ENCODE measurements around the gene CFAP74.

CFAP74 gene

DNA sequence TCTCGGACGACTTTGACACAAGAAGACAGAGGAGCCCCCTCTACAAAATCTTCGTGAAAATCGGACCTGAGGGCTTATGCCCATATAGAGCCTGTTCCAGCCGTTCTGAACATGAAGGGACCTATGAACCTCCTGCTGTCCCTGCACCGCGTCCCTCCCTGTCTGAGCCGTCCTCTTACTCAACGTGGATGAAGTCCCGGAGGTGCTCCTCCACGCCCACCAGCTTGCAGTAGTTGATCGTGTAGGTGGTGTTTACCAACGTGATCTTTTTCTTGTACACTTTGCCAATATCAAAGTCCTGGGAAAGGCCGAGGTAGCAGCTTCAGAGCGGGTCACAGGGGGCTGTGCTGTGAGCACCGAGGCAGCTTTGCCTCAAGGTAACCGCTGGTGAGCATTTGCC lies 40.0 kb downstream of the CFAP74 start:
- peaks cover 0 to 2% of the 10 kb centered on the region in 2 experiments for H3K4me1 ChIP-seq (ENCODE audit: control insufficient read depth in 1 of 2, insufficient read depth in 2 of 2, low read length in 2 of 2)

DNA sequence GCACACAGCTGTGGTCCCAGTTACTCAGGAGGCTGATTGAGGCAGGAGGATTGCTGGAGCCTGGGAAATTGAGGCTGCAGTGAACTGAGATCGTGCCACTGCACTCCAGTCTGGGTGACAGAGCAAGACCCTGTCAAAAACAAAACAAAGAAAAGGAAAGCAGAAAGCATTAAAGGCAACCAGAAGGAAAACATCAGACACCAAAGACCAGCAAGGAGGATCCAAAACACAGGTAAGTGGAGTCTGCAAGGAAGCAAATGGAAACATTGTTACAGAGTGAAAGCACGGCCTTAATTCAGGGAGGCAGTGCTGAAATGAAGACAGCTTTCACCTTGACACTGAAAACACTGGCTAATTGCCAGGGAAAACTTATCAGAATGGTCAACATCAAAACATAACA lies 40.8 kb downstream of the CFAP74 start:
- no peak overlapping the region for H3K14ac ChIP-seq (ENCODE audit: low read length)

More for the DNA sequence above, 40.0 kb downstream of the CFAP74 start:
- no peak overlapping the region for H3K4me2 ChIP-seq (ENCODE audit: low read length)
- no peak overlapping the region for H3K18ac ChIP-seq (ENCODE audit: low read length)
- H3K23ac ChIP-seq (ENCODE audit: low read length): no peak overlapping the region
- no peak overlapping the region for H2BK5ac ChIP-seq (ENCODE audit: low read depth, low read length, poor library complexity)
- no peak for DNase-seq
- H3K4me3 ChIP-seq (ENCODE audit: low read depth, low read length): no peak overlapping the region
- no peaks in the 10 kb centered on the region for H3K79me1 ChIP-seq (ENCODE audit: low read length)
- H4K12ac ChIP-seq (ENCODE audit: low read depth, low read length): no peak overlapping the region
- no peak overlapping the region for H2AK5ac ChIP-seq (ENCODE audit: low read length)
- H3K4ac ChIP-seq (ENCODE audit: low read depth, low read length): no peak overlapping the region
- no peak overlapping the region for H3K27ac ChIP-seq (ENCODE audit: low read depth, low read length)
- no peak overlapping the region for H2BK120ac ChIP-seq (ENCODE audit: insufficient read depth, low read length, poor library complexity)
- no CpG with 5 or more reads among the region's 17 CpGs for WGBS (ENCODE audit: extremely low coverage, insufficient coverage, insufficient read length)
- H3K36me3 ChIP-seq (ENCODE audit: control insufficient read depth in 1 of 2, insufficient read depth in 2 of 2, low read length in 2 of 2): no peaks in the 10 kb centered on the region
- H2BK12ac ChIP-seq (ENCODE audit: low read length): no peak overlapping the region
- no peak overlapping the region for H3K14ac ChIP-seq (ENCODE audit: low read length)
- no peaks in the 10 kb centered on the region for H3K79me2 ChIP-seq (ENCODE audit: control insufficient read depth, insufficient read depth, low read length, poor library complexity)
- H3K9ac ChIP-seq (ENCODE audit: low read length): no peak overlapping the region
- no peaks in the 10 kb centered on the region for H3K27me3 ChIP-seq (ENCODE audit: insufficient read depth, low read length)
- H4K8ac ChIP-seq (ENCODE audit: low read depth, low read length): no peak overlapping the region
- H3K9me3 ChIP-seq (ENCODE audit: insufficient read depth, low read depth, low read length): no peaks in the 10 kb centered on the region
- H4K91ac ChIP-seq (ENCODE audit: low read depth, low read length): no peak overlapping the region
- no peak overlapping the region for H2AFZ ChIP-seq (ENCODE audit: insufficient read depth, low read length, poor library complexity)

DNA sequence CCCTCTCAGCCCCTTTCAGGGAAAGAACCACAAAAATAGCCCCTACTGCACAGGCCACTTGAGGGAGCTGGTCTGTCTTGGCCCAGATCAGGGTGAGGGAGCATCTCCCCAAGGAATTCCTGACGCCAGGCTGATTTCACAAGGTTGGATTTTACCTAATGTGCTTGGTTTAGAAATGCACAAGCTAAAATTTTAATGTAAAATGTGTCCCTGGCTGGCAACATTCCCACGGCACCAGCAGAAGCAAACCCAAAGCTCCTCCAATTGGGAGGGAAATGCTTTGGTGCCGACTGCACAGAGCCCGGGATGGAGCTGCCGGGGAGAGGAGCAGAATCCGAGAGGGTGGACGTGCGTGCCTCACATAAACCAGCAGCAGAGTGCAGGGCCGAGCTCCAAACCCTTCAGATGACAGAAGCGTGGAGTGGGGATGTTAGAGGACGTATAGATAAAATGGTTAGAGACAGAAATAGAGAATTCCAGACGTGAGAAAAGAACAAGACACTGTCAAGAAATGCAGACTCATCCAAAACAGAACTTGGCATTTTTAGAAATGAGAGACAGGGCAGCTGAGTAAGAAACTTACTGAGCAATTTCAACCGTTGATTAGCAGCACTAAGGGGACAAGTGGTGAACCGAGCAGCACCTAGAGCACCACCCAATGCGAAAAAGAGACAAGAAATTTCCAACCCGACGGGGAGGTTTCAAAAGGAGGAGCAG lies 42.9 kb downstream of the CFAP74 start:
- no peak overlapping the region for H3K14ac ChIP-seq (ENCODE audit: low read length)
- H3K18ac ChIP-seq (ENCODE audit: low read length): no peak overlapping the region
- no peaks in the 10 kb centered on the region for H3K79me2 ChIP-seq (ENCODE audit: control insufficient read depth, insufficient read depth, low read length, poor library complexity)
- no peaks in the 10 kb centered on the region for H3K9me3 ChIP-seq (ENCODE audit: insufficient read depth, low read depth, low read length)
- H2BK120ac ChIP-seq (ENCODE audit: insufficient read depth, low read length, poor library complexity): no peak overlapping the region
- H3K4me1 ChIP-seq (ENCODE audit: control insufficient read depth in 1 of 2, insufficient read depth in 2 of 2, low read length in 2 of 2): peaks cover 0 to 2% of the 10 kb centered on the region in 2 experiments
- H2AK5ac ChIP-seq (ENCODE audit: low read length): no peak overlapping the region
- no peak overlapping the region for H2BK12ac ChIP-seq (ENCODE audit: low read length)
- no peak overlapping the region for H2AFZ ChIP-seq (ENCODE audit: insufficient read depth, low read length, poor library complexity)
- no peak overlapping the region for H4K91ac ChIP-seq (ENCODE audit: low read depth, low read length)
- H3K79me1 ChIP-seq (ENCODE audit: low read length): no peaks in the 10 kb centered on the region
- DNase-seq: peak in 1 of 2 donors; percentile 15
- H3K4me3 ChIP-seq (ENCODE audit: low read depth, low read length): no peak overlapping the region
- no peak overlapping the region for H3K9ac ChIP-seq (ENCODE audit: low read length)
- H3K27me3 ChIP-seq (ENCODE audit: insufficient read depth, low read length): no peaks in the 10 kb centered on the region
- no peak overlapping the region for H3K4me2 ChIP-seq (ENCODE audit: low read length)
- H3K23ac ChIP-seq (ENCODE audit: low read length): no peak overlapping the region
- WGBS (ENCODE audit: extremely low coverage, insufficient coverage, insufficient read length): no CpG with 5 or more reads among the region's 17 CpGs
- H3K4ac ChIP-seq (ENCODE audit: low read depth, low read length): no peak overlapping the region
- H3K36me3 ChIP-seq (ENCODE audit: control insufficient read depth in 1 of 2, insufficient read depth in 2 of 2, low read length in 2 of 2): no peaks in the 10 kb centered on the region
- no peak overlapping the region for H4K8ac ChIP-seq (ENCODE audit: low read depth, low read length)
- no peak overlapping the region for H2BK5ac ChIP-seq (ENCODE audit: low read depth, low read length, poor library complexity)
- H3K27ac ChIP-seq (ENCODE audit: low read depth, low read length): no peak overlapping the region
- H4K12ac ChIP-seq (ENCODE audit: low read depth, low read length): no peak overlapping the region

More for the DNA sequence above, 40.8 kb downstream of the CFAP74 start:
- Histone ChIP-seq H4K8ac (ENCODE audit: low read depth, low read length) (no peak overlapping the region), H3K4me2 (ENCODE audit: low read length) (no peak overlapping the region), H3K9me3 (ENCODE audit: insufficient read depth, low read depth, low read length) (no peaks in the 10 kb centered on the region), H4K91ac (ENCODE audit: low read depth, low read length) (no peak overlapping the region), H2BK5ac (ENCODE audit: low read depth, low read length, poor library complexity) (no peak overlapping the region), H3K23ac (ENCODE audit: low read length) (no peak overlapping the region), H3K9ac (ENCODE audit: low read length) (no peak overlapping the region), H3K4me1 (ENCODE audit: control insufficient read depth in 1 of 2, insufficient read depth in 2 of 2, low read length in 2 of 2) (peaks cover 0 to 2% of the 10 kb centered on the region in 2 experiments), H3K18ac (ENCODE audit: low read length) (no peak overlapping the region), H2AK5ac (ENCODE audit: low read length) (no peak overlapping the region), H3K27me3 (ENCODE audit: insufficient read depth, low read length) (no peaks in the 10 kb centered on the region), H2AFZ (ENCODE audit: insufficient read depth, low read length, poor library complexity) (no peak overlapping the region), H3K36me3 (ENCODE audit: control insufficient read depth in 1 of 2, insufficient read depth in 2 of 2, low read length in 2 of 2) (no peaks in the 10 kb centered on the region), H3K79me1 (ENCODE audit: low read length) (no peaks in the 10 kb centered on the region), H3K27ac (ENCODE audit: low read depth, low read length) (no peak overlapping the region), H3K4ac (ENCODE audit: low read depth, low read length) (no peak overlapping the region), H4K12ac (ENCODE audit: low read depth, low read length) (no peak overlapping the region), H2BK120ac (ENCODE audit: insufficient read depth, low read length, poor library complexity) (no peak overlapping the region), H2BK12ac (ENCODE audit: low read length) (no peak overlapping the region), H3K4me3 (ENCODE audit: low read depth, low read length) (no peak overlapping the region), H3K79me2 (ENCODE audit: control insufficient read depth, insufficient read depth, low read length, poor library complexity) (no peaks in the 10 kb centered on the region)
- no CpG with 5 or more reads among the region's 2 CpGs for WGBS (ENCODE audit: extremely low coverage, insufficient coverage, insufficient read length)
- DNase-seq: no peak

DNA sequence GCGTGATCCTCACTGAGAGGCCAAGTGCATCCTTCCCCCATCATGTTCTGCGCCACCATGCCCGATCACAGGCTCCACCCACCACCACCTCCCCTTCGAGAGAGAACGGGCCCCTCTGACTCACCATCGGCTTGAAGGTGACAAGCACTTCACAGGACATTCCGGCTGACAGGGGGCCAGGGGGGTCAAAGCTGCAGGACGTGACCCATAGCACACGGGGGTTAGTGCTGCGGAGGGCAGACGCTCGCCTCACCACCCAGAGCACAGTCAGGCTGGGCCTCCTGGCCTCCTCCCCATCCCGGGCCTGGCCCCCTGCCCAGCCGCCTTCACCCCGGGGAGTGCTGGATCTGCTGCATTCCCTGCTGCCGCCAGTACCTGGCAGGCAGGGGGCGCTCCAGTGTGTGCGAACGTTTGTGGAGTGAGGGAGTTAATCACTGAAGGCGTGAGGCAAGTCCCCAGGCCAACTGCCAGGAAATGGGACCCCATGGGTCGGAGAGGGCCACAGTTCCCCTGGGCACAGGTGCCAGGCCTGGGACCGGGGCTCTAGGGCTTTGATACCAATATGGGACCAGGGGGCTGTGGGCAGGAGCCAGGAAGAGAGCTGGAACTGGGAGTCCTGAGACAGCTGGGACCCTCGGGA lies 43.6 kb downstream of the CFAP74 start:
- Histone ChIP-seq H3K36me3 (ENCODE audit: control insufficient read depth in 1 of 2, insufficient read depth in 2 of 2, low read length in 2 of 2) (no peaks in the 10 kb centered on the region), H3K9me3 (ENCODE audit: insufficient read depth, low read depth, low read length) (peaks cover under 1% of the 10 kb centered on the region), H4K8ac (ENCODE audit: low read depth, low read length) (no peak overlapping the region), H3K23ac (ENCODE audit: low read length) (no peak overlapping the region), H3K79me1 (ENCODE audit: low read length) (no peaks in the 10 kb centered on the region), H3K14ac (ENCODE audit: low read length) (no peak overlapping the region), H3K9ac (ENCODE audit: low read length) (no peak overlapping the region), H3K27me3 (ENCODE audit: insufficient read depth, low read length) (no peaks in the 10 kb centered on the region), H3K79me2 (ENCODE audit: control insufficient read depth, insufficient read depth, low read length, poor library complexity) (no peaks in the 10 kb centered on the region), H2BK12ac (ENCODE audit: low read length) (no peak overlapping the region), H3K4ac (ENCODE audit: low read depth, low read length) (no peak overlapping the region), H4K12ac (ENCODE audit: low read depth, low read length) (no peak overlapping the region), H2AFZ (ENCODE audit: insufficient read depth, low read length, poor library complexity) (no peak overlapping the region), H2BK120ac (ENCODE audit: insufficient read depth, low read length, poor library complexity) (no peak overlapping the region), H3K4me1 (ENCODE audit: control insufficient read depth in 1 of 2, insufficient read depth in 2 of 2, low read length in 2 of 2) (peaks cover 0 to 2% of the 10 kb centered on the region in 2 experiments), H4K91ac (ENCODE audit: low read depth, low read length) (no peak overlapping the region), H2BK5ac (ENCODE audit: low read depth, low read length, poor library complexity) (no peak overlapping the region), H2AK5ac (ENCODE audit: low read length) (no peak overlapping the region), H3K18ac (ENCODE audit: low read length) (no peak overlapping the region), H3K4me2 (ENCODE audit: low read length) (peak overlapping the region; percentile 41), H3K4me3 (ENCODE audit: low read depth, low read length) (no peak overlapping the region), H3K27ac (ENCODE audit: low read depth, low read length) (no peak overlapping the region)
- no CpG with 5 or more reads among the region's 23 CpGs for WGBS (ENCODE audit: extremely low coverage, insufficient coverage, insufficient read length)
- peak; percentile 69 to 84 for DNase-seq

Measured in trophoblast cell (in vitro differentiated cells and primary cell).